ENCODE measurements around the gene CORO2A. TPM values are rescaled to one million over a fixed set of nuclear protein-coding genes. Genes with fewer than 3 reads are reported as not detected.

CORO2A gene
- total RNA-seq, 1 experiment from 2014 or later: 1.7 TPM

GRCh38 chr9:98109052-98109451 is 83.4 kb downstream of the CORO2A start:
- no peaks in the 10 kb centered on the region for H3K9me2 ChIP-seq (replicated peaks; ENCODE audit: insufficient read depth, low read length)
- H3K4me1 ChIP-seq (ENCODE audit: low read length): peaks cover 54% of the 10 kb centered on the region
- no peak for DNase-seq
- peaks cover 20% of the 10 kb centered on the region for H3K79me2 ChIP-seq (ENCODE audit: low read length)
- no peak overlapping the region for H2AFZ ChIP-seq (ENCODE audit: low read length)
- H3K9ac ChIP-seq (ENCODE audit: low read length): no peak overlapping the region
- peak overlapping the region; percentile 92 for H3K27ac ChIP-seq (ENCODE audit: low read length)
- no peaks in the 10 kb centered on the region for H3K27me3 ChIP-seq (ENCODE audit: low read length)
- H3K9me3 ChIP-seq (ENCODE audit: low read length): no peaks in the 10 kb centered on the region
- peak overlapping the region; percentile 64 for H3K4me2 ChIP-seq (ENCODE audit: low read depth, low read length, poor library complexity, severe bottlenecking)
- H3K4me3 ChIP-seq (ENCODE audit: low read length): no peak overlapping the region
- peaks cover 23% of the 10 kb centered on the region for H3K36me3 ChIP-seq (ENCODE audit: insufficient read depth, low read length)
- no peaks in the 10 kb centered on the region for H4K20me1 ChIP-seq (ENCODE audit: insufficient read depth, low read depth, low read length)

- Histone ChIP-seq H3K9me2 (replicated peaks; ENCODE audit: insufficient read depth, low read length) (no peaks in the 10 kb centered on the region), H3K79me2 (ENCODE audit: low read length) (peaks cover 20% of the 10 kb centered on the region), H2AFZ (ENCODE audit: low read length) (no peak overlapping the region), H3K4me1 (ENCODE audit: low read length) (peaks cover 58% of the 10 kb centered on the region), H3K4me3 (ENCODE audit: low read length) (peak overlapping the region; percentile 20), H3K27me3 (ENCODE audit: low read length) (no peaks in the 10 kb centered on the region), H3K36me3 (ENCODE audit: insufficient read depth, low read length) (peaks cover 23% of the 10 kb centered on the region), H4K20me1 (ENCODE audit: insufficient read depth, low read depth, low read length) (no peaks in the 10 kb centered on the region), H3K27ac (ENCODE audit: low read length) (peak overlapping the region; percentile 92), H3K4me2 (ENCODE audit: low read depth, low read length, poor library complexity, severe bottlenecking) (peak overlapping the region; percentile 64), H3K9me3 (ENCODE audit: low read length) (no peaks in the 10 kb centered on the region), H3K9ac (ENCODE audit: low read length) (peak overlapping the region; percentile 57)
- peak; percentile 73 for DNase-seq
Measured at GRCh38 chr9:98108531-98109031, 83.9 kb downstream of the CORO2A start.

GRCh38 chr9:98107926-98108325 is 84.5 kb downstream of the CORO2A start:
- peak overlapping the region; percentile 57 for H3K9ac ChIP-seq (ENCODE audit: low read length)
- H3K27ac ChIP-seq (ENCODE audit: low read length): peak overlapping the region; percentile 92
- no peaks in the 10 kb centered on the region for H3K27me3 ChIP-seq (ENCODE audit: low read length)
- H3K4me3 ChIP-seq (ENCODE audit: low read length): peak overlapping the region; percentile 20
- H3K9me2 ChIP-seq (replicated peaks; ENCODE audit: insufficient read depth, low read length): no peaks in the 10 kb centered on the region
- DNase-seq: peak; percentile 65
- H2AFZ ChIP-seq (ENCODE audit: low read length): no peak overlapping the region
- peaks cover 65% of the 10 kb centered on the region for H3K4me1 ChIP-seq (ENCODE audit: low read length)
- H3K79me2 ChIP-seq (ENCODE audit: low read length): peaks cover 20% of the 10 kb centered on the region
- no peaks in the 10 kb centered on the region for H3K9me3 ChIP-seq (ENCODE audit: low read length)
- peak overlapping the region; percentile 64 for H3K4me2 ChIP-seq (ENCODE audit: low read depth, low read length, poor library complexity, severe bottlenecking)
- peaks cover 23% of the 10 kb centered on the region for H3K36me3 ChIP-seq (ENCODE audit: insufficient read depth, low read length)
- no peaks in the 10 kb centered on the region for H4K20me1 ChIP-seq (ENCODE audit: insufficient read depth, low read depth, low read length)

- peak overlapping the region; percentile 3; the same call in 1 of the 2 replicates for H3K4me3 ChIP-seq (ENCODE audit: low read length)
- H3K36me3 ChIP-seq (ENCODE audit: insufficient read depth, low read length): peaks cover 23% of the 10 kb centered on the region
- H3K4me1 ChIP-seq (ENCODE audit: low read length): peaks cover 87% of the 10 kb centered on the region
- H3K9me3 ChIP-seq (ENCODE audit: low read length): no peaks in the 10 kb centered on the region
- H3K4me2 ChIP-seq (ENCODE audit: low read depth, low read length, poor library complexity, severe bottlenecking): peak overlapping the region; percentile 40
- no peak for DNase-seq
- peak overlapping the region; percentile 60 for H3K9ac ChIP-seq (ENCODE audit: low read length)
- no peaks in the 10 kb centered on the region for H3K27me3 ChIP-seq (ENCODE audit: low read length)
- H3K27ac ChIP-seq (ENCODE audit: low read length): peak overlapping the region; percentile 92
- no peaks in the 10 kb centered on the region for H3K9me2 ChIP-seq (replicated peaks; ENCODE audit: insufficient read depth, low read length)
- H3K79me2 ChIP-seq (ENCODE audit: low read length): peaks cover 21% of the 10 kb centered on the region
- no peak overlapping the region for H2AFZ ChIP-seq (ENCODE audit: low read length)
- no peaks in the 10 kb centered on the region for H4K20me1 ChIP-seq (ENCODE audit: insufficient read depth, low read depth, low read length)
Measured at GRCh38 chr9:98105006-98105405, 87.4 kb downstream of the CORO2A start.

- peak; percentile 89 for DNase-seq
- Histone ChIP-seq H3K9ac (ENCODE audit: low read length) (peak overlapping the region; percentile 60), H3K4me2 (ENCODE audit: low read depth, low read length, poor library complexity, severe bottlenecking) (peak overlapping the region; percentile 40), H3K79me2 (ENCODE audit: low read length) (peaks cover 21% of the 10 kb centered on the region), H3K9me2 (replicated peaks; ENCODE audit: insufficient read depth, low read length) (no peaks in the 10 kb centered on the region), H3K27ac (ENCODE audit: low read length) (peak overlapping the region; percentile 92), H4K20me1 (ENCODE audit: insufficient read depth, low read depth, low read length) (no peaks in the 10 kb centered on the region), H3K36me3 (ENCODE audit: insufficient read depth, low read length) (peaks cover 28% of the 10 kb centered on the region), H3K9me3 (ENCODE audit: low read length) (no peaks in the 10 kb centered on the region), H2AFZ (ENCODE audit: low read length) (0 out of 2 replicates have a peak overlapping the region, but pooled peaks have one; percentile 9), H3K4me3 (ENCODE audit: low read length) (peak overlapping the region; percentile 3; the same call in 1 of the 2 replicates), H3K4me1 (ENCODE audit: low read length) (peaks cover 93% of the 10 kb centered on the region), H3K27me3 (ENCODE audit: low read length) (no peaks in the 10 kb centered on the region)
Measured at GRCh38 chr9:98104445-98104881, 88.0 kb downstream of the CORO2A start.

GRCh38 chr9:98101868-98102273 is 90.6 kb downstream of the CORO2A start:
- H3K9me2 ChIP-seq (replicated peaks; ENCODE audit: insufficient read depth, low read length): no peaks in the 10 kb centered on the region
- H3K36me3 ChIP-seq (ENCODE audit: insufficient read depth, low read length): peaks cover 30% of the 10 kb centered on the region
- H3K9me3 ChIP-seq (ENCODE audit: low read length): no peaks in the 10 kb centered on the region
- H3K27ac ChIP-seq (ENCODE audit: low read length): peak overlapping the region; percentile 92
- peak; percentile 88 for DNase-seq
- H3K9ac ChIP-seq (ENCODE audit: low read length): peak overlapping the region; percentile 59
- H3K4me1 ChIP-seq (ENCODE audit: low read length): peaks cover 72% of the 10 kb centered on the region
- no peaks in the 10 kb centered on the region for H3K27me3 ChIP-seq (ENCODE audit: low read length)
- peak overlapping the region; percentile 58 for H3K4me3 ChIP-seq (ENCODE audit: low read length)
- peaks cover 18% of the 10 kb centered on the region for H3K79me2 ChIP-seq (ENCODE audit: low read length)
- no peak overlapping the region for H2AFZ ChIP-seq (ENCODE audit: low read length)
- no peaks in the 10 kb centered on the region for H4K20me1 ChIP-seq (ENCODE audit: insufficient read depth, low read depth, low read length)
- H3K4me2 ChIP-seq (ENCODE audit: low read depth, low read length, poor library complexity, severe bottlenecking): peak overlapping the region; percentile 92

- DNase-seq: no peak
Measured at GRCh38 chr9:98101416-98101815, 91.0 kb downstream of the CORO2A start.

GRCh38 chr9:98100456-98100855 is 92.0 kb downstream of the CORO2A start:
- peaks cover 5% of the 10 kb centered on the region for H3K79me2 ChIP-seq (ENCODE audit: low read length)
- H3K4me2 ChIP-seq (ENCODE audit: low read depth, low read length, poor library complexity, severe bottlenecking): peak overlapping the region; percentile 5
- H3K4me3 ChIP-seq (ENCODE audit: low read length): no peak overlapping the region
- no peaks in the 10 kb centered on the region for H3K9me3 ChIP-seq (ENCODE audit: low read length)
- H2AFZ ChIP-seq (ENCODE audit: low read length): no peak overlapping the region
- H4K20me1 ChIP-seq (ENCODE audit: insufficient read depth, low read depth, low read length): no peaks in the 10 kb centered on the region
- peaks cover 17% of the 10 kb centered on the region; the same call in 1 of the 2 replicates for H3K36me3 ChIP-seq (ENCODE audit: insufficient read depth, low read length)
- DNase-seq: no peak
- H3K4me1 ChIP-seq (ENCODE audit: low read length): peaks cover 64% of the 10 kb centered on the region
- peak overlapping the region; percentile 92 for H3K27ac ChIP-seq (ENCODE audit: low read length)
- H3K27me3 ChIP-seq (ENCODE audit: low read length): no peaks in the 10 kb centered on the region
- no peaks in the 10 kb centered on the region for H3K9me2 ChIP-seq (replicated peaks; ENCODE audit: insufficient read depth, low read length)
- no peak overlapping the region for H3K9ac ChIP-seq (ENCODE audit: low read length)

More at GRCh38 chr9:98101416-98101815, 91.0 kb downstream of the CORO2A start:
- H3K36me3 ChIP-seq (ENCODE audit: insufficient read depth, low read length): peaks cover 26% of the 10 kb centered on the region
- peak overlapping the region; percentile 58 for H3K4me3 ChIP-seq (ENCODE audit: low read length)
- H3K27ac ChIP-seq (ENCODE audit: low read length): peak overlapping the region; percentile 92
- no peak overlapping the region for H2AFZ ChIP-seq (ENCODE audit: low read length)
- H3K4me1 ChIP-seq (ENCODE audit: low read length): peaks cover 71% of the 10 kb centered on the region
- peaks cover 14% of the 10 kb centered on the region for H3K79me2 ChIP-seq (ENCODE audit: low read length)
- H4K20me1 ChIP-seq (ENCODE audit: insufficient read depth, low read depth, low read length): no peaks in the 10 kb centered on the region
- peak overlapping the region; percentile 59 for H3K9ac ChIP-seq (ENCODE audit: low read length)
- H3K4me2 ChIP-seq (ENCODE audit: low read depth, low read length, poor library complexity, severe bottlenecking): peak overlapping the region; percentile 92
- H3K9me2 ChIP-seq (replicated peaks; ENCODE audit: insufficient read depth, low read length): no peaks in the 10 kb centered on the region
- no peaks in the 10 kb centered on the region for H3K27me3 ChIP-seq (ENCODE audit: low read length)
- no peaks in the 10 kb centered on the region for H3K9me3 ChIP-seq (ENCODE audit: low read length)

Data from Karpas-422 (cell line).